KOPT-K1 (cell line): ENCODE data around the gene NPAS1.
"Not testable (repeated sequence)": the region's sequence is repeated elsewhere in the genome, so short reads cannot be mapped to it uniquely, and the experiment has no call there.

Experiments used
- H3K27ac ChIP-seq: fragments of 200-600 bp; sonication (generic); 2 replicates; pipeline ENCODE4 v1.5.1; 2016; ENCODE audit warnings: antibody characterized with exemption, mild to moderate bottlenecking, low read depth, low read length; ENCODE audit not compliant: poor library complexity, severe bottlenecking
- H3K36me3 ChIP-seq: fragments of 200-600 bp; sonication (generic); 2 replicates; pipeline ENCODE4 v1.5.1; 2017; ENCODE audit warnings: antibody characterized with exemption, mild to moderate bottlenecking, low read length, moderate library complexity; ENCODE audit not compliant: insufficient read depth
- H3K9me3 ChIP-seq: fragments of 200-600 bp; sonication (generic); 2 replicates; pipeline ENCODE4 v1.5.1; 2017; ENCODE audit warnings: antibody characterized with exemption, low read length, mild to moderate bottlenecking; ENCODE audit not compliant: insufficient read depth, poor library complexity, severe bottlenecking

Gene NPAS1

GRCh38 chr19:47002106-47002766 is 17.4 kb upstream of the NPAS1 start:
- peaks cover 49% of the 10 kb centered on the region for H3K36me3 ChIP-seq
- no peaks in the 10 kb centered on the region for H3K9me3 ChIP-seq
- H3K27ac ChIP-seq: no peak overlapping the region

- peaks cover 42% of the 10 kb centered on the region for H3K36me3 ChIP-seq
- H3K9me3 ChIP-seq: no peaks in the 10 kb centered on the region
- H3K27ac ChIP-seq: no peak overlapping the region
Observed at GRCh38 chr19:47002853-47003610, 16.6 kb upstream of the NPAS1 start.

- Histone ChIP-seq H3K36me3 (peaks cover 33% of the 10 kb centered on the region), H3K27ac (no peak overlapping the region), H3K9me3 (no peaks in the 10 kb centered on the region)
Observed at GRCh38 chr19:47003611-47004465, 15.8 kb upstream of the NPAS1 start.

GRCh38 chr19:47005164-47005641 is 14.4 kb upstream of the NPAS1 start:
- no peak overlapping the region for H3K27ac ChIP-seq
- H3K36me3 ChIP-seq: peaks cover 20% of the 10 kb centered on the region
- no peaks in the 10 kb centered on the region for H3K9me3 ChIP-seq

- Histone ChIP-seq H3K9me3 (no peaks in the 10 kb centered on the region), H3K36me3 (peaks cover 13% of the 10 kb centered on the region), H3K27ac (no peak overlapping the region)
Observed at GRCh38 chr19:47005873-47006272, 13.8 kb upstream of the NPAS1 start.

- peaks cover 7% of the 10 kb centered on the region; the same call in 1 of the 2 replicates for H3K36me3 ChIP-seq
- no peaks in the 10 kb centered on the region for H3K9me3 ChIP-seq
- H3K27ac ChIP-seq: no peak overlapping the region
Observed at GRCh38 chr19:47006496-47006895, 13.1 kb upstream of the NPAS1 start.

- H3K27ac ChIP-seq, H3K36me3 ChIP-seq, H3K9me3 ChIP-seq: not testable (repeated sequence)
Observed at GRCh38 chr19:47010549-47010948, 9.1 kb upstream of the NPAS1 start.

GRCh38 chr19:47012617-47013016 is 7.0 kb upstream of the NPAS1 start:
- no peak overlapping the region for H3K27ac ChIP-seq
- H3K36me3 ChIP-seq: no peaks in the 10 kb centered on the region
- H3K9me3 ChIP-seq: no peaks in the 10 kb centered on the region

- Histone ChIP-seq H3K27ac (no peak overlapping the region), H3K9me3 (no peaks in the 10 kb centered on the region), H3K36me3 (no peaks in the 10 kb centered on the region)
Observed at GRCh38 chr19:47013041-47013517, 6.6 kb upstream of the NPAS1 start.

GRCh38 chr19:47018923-47019322 is 714 bp upstream of the NPAS1 start:
- no peaks in the 10 kb centered on the region for H3K9me3 ChIP-seq
- H3K36me3 ChIP-seq: no peaks in the 10 kb centered on the region
- no peak overlapping the region for H3K27ac ChIP-seq

- H3K9me3 ChIP-seq: no peaks in the 10 kb centered on the region
- no peak overlapping the region for H3K27ac ChIP-seq
- no peaks in the 10 kb centered on the region for H3K36me3 ChIP-seq
Observed at GRCh38 chr19:47020132-47020805, 632 bp downstream of the NPAS1 start.

GRCh38 chr19:47020992-47021496 is 1.4 kb downstream of the NPAS1 start:
- no peaks in the 10 kb centered on the region for H3K9me3 ChIP-seq
- no peak overlapping the region for H3K27ac ChIP-seq
- H3K36me3 ChIP-seq: no peaks in the 10 kb centered on the region

GRCh38 chr19:47021536-47022139 is 2.0 kb downstream of the NPAS1 start:
- no peaks in the 10 kb centered on the region for H3K36me3 ChIP-seq
- no peak overlapping the region for H3K27ac ChIP-seq
- no peaks in the 10 kb centered on the region for H3K9me3 ChIP-seq

- Histone ChIP-seq H3K36me3 (no peaks in the 10 kb centered on the region), H3K9me3 (no peaks in the 10 kb centered on the region), H3K27ac (no peak overlapping the region)
Observed at GRCh38 chr19:47022140-47022536, 2.5 kb downstream of the NPAS1 start.
